GM21619 (cell line): Measurements from ENCODE around the gene PPP4C.

Experiments
- ATAC-seq: cut with Tn5 transposase; IDR thresholded peaks from one replicate; pipeline ENCODE4 v1.9.1; 2021; ENCODE audit not compliant: unreplicated experiment

The PPP4C gene

DNA sequence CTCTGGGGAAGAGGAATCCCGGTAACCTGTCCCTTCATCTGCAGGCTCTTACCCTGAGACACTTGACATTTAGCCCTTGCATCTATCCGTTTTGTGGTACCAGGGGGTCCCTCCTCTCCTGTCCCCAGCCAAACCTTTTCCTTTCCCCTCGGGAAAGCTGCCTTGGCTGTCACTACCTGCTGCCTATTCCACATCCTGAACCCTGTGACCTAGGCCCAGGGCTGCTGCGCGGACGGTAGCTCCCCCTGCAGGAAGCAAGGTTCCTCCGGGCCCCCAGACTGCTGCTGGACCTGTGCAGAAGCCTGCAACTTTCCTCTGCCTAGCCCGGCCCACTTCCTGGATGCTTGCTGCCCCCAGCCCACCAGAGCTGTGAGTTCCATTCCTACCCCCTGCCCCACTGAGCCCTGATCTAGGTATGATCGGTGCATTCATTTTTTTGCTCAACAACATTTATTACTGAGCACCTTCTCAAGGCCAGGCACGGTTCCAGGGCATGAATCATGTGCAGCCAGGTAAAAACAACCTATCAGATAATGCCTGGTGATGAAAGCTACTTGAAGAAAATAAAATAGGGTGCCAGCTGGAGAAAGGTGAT, 20.7 kb upstream of the PPP4C start:
- ATAC-seq, result no peak

DNA sequence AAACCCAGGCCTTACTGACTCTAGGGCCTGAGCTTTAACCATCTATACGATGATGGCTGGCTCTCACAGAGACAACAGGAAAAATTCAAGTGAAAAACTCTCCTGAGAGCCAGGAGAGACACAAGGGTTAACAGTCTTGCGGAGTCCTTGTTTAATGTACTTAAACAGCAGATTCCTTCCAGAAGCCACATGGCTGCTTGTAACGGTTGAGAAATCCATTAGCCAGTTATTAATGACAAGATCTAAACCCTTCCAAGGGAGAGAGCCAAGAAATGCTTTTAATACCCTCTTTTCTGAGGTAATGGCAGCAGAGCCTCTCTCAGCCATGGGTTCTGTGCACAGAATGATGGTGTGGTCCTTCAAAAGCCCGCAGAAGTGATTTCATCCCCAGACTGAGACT, 15.4 kb upstream of the PPP4C start:
- no peak for ATAC-seq

DNA sequence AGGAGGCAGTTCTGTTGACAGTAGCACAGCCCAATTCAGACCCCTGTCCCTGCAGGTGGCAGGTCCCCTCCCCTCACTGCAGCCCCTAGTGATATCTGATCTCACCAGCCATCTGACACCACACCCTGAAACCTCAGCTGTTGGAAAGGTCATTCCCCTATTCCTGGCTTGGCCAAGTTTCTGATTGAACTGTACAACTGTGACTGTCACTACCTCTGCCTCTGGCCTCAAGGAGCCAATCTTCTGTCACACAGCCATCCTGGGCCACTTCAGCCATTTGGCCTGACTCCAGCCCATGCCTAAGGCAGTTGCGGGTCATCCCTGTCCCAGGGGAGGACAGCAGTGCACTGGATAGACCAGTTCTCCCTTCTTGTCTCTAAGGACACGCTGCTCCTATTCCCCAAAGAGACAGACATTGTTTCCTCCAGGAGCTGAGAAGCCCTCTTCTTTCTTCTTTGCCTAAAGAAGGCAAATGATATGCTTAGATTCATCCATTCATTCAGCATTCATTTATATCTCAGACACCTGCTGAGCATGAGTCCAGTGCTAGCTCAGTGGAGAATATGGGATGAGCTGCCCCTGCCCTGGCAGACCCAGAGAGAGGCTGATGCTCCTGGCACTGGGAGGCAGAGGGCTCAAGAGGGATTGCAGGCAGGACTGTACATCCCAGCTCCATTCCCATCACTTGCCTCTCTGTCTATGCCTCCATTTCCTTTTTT, 14.8 kb upstream of the PPP4C start:
- ATAC-seq, result no peak

DNA sequence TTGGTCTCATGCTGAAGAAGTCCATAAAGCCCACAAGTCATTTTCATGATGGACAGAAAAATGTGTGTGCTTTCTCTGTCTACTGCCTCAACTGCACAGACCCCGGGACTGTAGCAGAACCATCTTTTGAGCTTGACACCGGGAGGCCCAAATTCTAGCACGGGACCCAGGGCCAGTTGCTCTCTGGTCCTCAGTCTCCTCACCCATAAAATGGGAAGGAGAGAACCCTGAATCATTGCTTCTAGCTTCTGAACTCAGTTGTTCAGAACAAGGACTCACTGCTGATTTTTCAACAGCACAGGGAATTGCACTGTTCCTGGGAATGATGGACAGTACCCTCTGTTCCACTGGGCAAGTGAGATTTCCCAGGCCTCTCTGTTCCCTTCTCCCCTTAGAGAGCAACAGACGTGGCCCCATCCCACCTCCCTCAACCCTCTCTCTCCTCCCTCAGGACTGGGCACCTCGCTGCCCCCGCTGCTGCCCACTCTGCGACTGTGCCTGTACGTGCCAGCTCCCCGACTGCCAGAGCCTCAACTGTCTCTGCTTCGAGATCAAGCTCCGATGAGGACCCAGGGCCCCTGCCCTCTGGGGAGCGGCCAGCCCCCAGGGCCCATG, 12.4 kb upstream of the PPP4C start:
- no peak for ATAC-seq

DNA sequence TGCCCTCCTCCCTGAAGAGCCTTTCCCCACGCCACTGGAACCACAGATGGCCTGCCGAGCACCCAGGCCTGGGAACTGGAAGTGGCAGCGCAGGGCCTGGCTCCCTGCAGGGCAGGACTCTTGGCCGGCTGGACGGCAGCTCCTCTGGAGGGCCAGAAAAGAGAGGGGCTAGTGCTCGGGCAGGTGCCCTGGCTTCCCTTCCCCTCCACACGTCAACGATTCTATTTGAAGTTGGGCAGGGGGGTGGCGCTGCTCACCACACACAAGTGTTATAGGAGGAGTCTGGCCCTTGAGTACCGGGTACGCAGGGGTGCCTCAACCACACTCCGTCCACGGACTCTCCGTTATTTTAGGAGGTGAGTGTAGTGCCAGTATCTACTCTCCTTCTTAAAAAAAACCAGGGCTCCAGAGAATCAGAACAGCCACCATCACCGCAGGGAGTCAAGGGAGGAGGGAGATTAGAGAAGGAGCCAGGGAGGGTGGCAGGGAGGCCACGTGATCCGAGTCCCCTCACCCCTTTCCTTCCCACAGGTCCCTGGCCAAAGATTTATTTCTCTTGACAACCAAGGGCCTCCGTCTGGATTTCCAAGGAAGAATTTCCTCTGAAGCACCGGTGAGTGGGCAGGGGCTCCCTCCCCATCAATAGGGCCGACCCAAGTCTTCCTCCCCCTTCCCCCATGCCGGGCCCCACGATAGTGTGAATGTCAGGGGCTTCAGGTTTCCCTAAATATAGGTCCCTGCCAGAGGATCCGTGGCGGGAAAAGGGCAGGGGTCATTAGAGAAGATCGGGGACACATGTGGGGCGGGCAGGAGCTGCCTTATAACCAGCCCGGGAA, 11.7 kb upstream of the PPP4C start:
- ATAC-seq, result no peak

DNA sequence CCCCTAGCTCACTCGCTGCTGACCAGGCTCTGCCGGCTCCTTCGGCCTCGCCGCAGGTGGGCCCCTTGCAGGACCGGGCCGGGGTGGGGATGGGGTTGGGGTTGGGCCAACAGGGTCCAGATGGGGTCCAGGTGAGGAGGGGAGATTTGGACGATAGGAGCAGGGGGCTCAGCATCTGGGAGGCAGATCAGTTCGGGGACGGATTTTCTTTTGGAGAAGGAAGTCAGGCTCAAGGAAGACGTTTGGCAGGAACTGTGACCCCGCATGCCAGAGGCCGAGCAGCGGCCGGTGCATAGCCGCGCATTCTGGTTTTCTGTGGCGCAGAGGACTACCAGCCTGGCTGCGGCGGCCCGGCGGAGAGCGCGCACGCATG, 11.1 kb upstream of the PPP4C start:
- no peak for ATAC-seq

DNA sequence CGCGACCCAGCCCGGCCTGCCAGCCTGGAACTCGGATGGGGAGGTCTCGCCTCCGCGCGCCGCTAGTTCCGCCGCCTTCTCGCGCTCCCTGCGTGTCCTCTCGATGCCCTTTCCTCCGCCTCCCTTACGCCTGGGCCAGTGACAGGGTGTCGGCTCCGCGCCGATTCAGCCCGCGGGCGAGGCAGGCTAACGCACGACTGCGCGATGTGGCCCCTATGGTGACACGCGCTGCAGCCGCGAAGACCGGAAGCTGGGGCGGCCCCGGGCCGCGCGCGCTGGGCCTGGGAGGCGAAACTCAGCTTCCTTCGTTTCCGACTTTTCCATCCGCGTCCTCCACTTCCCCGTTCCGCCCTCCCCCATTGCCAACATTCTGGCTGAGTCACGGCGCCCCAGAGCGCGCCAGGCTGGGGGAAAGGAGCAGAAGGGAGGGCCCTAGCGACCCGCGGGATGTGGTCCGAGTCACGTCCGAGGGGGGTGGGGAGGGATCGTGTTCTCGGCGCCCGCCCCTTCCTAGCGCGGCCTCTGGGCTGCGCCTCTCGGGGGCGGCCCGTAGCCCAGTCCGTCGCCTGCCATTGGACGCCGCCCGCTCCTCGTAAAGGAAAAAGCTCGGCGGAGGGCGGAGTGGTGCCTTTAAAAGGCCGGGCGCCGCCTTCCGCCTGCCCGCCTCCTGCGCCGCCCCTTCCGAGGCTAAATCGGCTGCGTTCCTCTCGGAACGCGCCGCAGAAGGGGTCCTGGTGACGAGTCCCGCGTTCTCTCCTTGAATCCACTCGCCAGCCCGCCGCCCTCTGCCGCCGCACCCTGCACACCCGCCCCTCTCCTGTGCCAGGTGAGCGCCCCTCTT, 10.5 kb upstream of the PPP4C start, which contains the start of gene ALDOA:
ALDOA (plus strand) TSS at position 659 of the 841 bp plus-strand sequence. CDS start 1,138 bp downstream, outside the sequence.
- ATAC-seq, result peak; percentile 66

DNA sequence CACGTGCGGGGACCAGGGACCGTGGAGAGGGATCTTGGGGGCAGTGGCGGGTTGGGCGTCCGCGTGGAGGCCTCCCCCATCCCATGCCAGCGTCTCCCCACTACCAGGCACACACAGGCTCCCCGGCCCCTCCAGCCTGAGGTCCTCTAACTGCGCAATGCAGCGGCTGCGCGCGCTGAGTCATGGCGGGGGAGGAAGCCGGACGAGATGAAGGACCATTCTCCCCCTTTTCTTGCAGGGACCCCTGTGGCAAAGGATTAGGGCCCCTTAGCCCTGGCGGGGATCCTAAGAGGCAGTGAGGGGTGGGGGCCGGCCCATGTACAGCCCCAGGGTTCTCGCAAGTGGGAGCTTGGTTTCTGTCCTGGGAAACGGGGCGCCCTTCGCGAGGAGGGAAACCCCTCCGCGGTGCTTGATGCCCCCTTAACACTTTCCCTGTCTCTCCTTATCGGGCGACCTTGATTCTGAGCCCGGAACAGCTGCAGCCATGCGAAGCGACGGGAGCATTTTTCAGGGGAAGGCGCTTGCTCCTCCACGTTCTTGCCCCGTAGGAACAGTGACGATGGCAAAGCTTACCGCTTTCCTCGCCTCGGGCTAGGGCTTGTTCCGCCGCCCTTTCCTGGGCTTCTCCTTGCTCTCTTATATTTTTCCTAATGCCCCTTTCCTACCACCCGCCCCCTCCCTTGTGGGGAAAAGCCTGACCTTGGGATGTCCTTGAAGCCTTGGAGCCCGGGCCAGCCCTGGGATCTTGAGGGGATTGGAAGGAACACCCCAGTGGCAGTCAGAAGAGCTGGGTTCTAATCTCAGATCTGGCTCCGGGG, 9.6 kb upstream of the PPP4C start:
- ATAC-seq, result no peak

DNA sequence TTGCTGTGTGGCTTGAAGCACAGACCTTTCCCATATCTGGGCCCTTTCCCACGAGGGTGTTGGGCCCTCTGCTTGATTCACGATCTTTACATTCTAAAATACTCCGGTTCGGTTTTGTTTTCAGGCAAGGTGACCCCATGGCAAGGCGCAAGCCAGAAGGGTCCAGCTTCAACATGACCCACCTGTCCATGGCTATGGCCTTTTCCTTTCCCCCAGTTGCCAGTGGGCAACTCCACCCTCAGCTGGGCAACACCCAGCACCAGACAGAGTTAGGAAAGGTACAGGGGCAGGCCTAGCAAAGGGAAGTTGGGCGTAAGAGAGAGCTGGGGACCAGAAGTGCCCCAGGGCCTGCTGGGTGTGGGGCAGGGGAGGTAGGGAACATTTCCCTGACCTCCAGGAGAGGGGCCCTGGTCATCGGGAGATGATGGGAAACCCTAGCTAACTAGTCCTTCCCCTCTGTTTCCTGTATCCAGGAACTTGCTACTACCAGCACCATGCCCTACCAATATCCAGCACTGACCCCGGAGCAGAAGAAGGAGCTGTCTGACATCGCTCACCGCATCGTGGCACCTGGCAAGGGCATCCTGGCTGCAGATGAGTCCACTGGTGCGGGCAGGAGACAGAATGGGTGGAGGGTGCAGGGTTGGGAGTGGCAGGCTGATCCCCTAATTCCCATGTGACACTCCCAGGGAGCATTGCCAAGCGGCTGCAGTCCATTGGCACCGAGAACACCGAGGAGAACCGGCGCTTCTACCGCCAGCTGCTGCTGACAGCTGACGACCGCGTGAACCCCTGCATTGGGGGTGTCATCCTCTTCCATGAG, 8.8 kb upstream of the PPP4C start:
- ATAC-seq, result no peak

DNA sequence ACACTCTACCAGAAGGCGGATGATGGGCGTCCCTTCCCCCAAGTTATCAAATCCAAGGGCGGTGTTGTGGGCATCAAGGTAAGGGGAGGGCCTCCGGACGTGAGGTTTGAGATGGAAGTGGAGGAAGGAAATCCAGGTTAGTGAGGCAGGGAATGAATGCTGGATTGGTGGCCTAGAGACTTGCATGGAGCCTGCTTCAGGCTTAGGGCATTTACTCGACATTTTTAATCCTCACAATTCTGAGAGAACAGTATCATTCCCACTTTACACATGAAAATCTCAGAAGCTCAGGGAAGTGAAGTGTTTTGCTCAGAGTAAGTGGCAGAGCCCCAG, 8.2 kb upstream of the PPP4C start:
- ATAC-seq, result no peak

DNA sequence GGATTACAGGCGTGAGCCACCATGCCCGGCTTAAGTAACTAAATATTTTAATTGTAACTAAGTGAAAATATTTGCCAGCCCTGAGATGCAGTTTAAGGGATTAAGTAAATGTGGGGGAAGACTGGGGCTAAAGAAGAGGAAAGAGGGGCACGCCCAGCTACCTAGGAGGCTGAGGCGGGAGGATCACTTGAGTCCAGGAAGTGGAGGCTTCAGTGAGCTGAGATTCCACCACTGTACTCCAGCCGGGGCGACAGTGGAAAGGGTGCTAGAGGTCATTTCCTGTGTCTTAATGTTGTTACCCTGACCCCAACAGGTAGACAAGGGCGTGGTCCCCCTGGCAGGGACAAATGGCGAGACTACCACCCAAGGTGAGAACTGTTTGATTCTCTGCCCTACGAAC, 7.5 kb upstream of the PPP4C start:
- ATAC-seq, result no peak

DNA sequence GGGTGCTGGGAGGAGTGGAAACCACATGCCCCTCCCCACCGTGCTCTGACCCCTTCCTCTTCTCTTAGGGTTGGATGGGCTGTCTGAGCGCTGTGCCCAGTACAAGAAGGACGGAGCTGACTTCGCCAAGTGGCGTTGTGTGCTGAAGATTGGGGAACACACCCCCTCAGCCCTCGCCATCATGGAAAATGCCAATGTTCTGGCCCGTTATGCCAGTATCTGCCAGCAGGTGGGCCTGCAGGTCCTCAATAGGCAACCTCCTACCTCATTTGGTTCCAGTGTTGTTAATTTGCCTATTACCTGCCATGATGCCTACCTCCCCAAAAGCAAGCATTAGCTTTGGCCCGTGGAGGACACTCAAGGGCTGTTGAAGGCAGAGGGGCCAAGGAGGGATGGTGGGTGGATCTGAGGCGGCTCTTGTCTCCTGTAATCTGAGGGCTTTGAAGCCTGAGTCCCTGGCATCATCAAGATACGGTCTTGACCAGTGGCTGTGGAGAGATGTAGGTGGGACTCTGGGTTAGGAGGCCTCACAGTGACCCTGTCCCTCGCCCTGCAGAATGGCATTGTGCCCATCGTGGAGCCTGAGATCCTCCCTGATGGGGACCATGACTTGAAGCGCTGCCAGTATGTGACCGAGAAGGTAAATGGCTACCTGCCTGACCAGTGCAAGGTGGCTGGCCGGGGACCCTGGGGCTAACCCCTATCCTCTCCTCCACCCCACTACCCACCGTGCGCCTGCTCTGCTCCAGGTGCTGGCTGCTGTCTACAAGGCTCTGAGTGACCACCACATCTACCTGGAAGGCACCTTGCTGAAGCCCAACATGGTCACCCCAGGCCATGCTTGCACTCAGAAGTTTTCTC, 6.8 kb upstream of the PPP4C start:
- no peak for ATAC-seq

DNA sequence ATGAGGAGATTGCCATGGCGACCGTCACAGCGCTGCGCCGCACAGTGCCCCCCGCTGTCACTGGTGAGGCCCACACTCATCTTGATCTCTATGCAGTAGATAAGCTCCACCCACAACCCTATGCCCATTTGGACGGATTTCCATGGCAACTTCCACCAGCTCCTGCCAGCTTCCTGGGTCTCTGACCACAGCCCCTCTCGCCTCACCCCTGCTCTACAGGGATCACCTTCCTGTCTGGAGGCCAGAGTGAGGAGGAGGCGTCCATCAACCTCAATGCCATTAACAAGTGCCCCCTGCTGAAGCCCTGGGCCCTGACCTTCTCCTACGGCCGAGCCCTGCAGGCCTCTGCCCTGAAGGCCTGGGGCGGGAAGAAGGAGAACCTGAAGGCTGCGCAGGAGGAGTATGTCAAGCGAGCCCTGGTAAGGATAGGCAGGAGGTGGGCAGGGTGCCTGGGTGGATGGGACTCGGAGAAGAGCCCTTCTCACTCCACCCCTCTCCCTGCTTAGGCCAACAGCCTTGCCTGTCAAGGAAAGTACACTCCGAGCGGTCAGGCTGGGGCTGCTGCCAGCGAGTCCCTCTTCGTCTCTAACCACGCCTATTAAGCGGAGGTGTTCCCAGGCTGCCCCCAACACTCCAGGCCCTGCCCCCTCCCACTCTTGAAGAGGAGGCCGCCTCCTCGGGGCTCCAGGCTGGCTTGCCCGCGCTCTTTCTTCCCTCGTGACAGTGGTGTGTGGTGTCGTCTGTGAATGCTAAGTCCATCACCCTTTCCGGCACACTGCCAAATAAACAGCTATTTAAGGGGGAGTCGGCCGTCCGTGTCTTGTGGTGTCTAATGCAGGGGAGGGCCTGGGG, 6.0 kb upstream of the PPP4C start:
- no peak for ATAC-seq

DNA sequence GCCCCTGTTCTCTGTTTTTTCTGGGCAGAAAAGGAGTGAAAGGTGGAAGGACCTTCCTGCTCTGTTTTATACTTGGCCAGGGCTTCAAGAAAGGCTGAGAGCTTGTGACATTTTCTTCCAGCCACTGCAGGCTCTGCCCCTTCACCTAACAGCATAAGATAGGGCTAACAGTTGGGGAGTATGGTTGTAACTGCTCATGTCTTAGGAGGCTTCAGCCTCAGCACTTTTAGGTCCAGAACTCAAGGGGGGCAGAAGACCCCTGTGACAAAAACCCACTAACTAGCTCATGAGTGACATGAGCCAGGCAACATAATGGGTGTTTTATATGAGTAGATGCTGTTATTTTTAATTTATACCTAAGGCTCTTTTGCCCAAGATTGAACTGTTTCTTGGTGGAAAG, 5.3 kb upstream of the PPP4C start:
- ATAC-seq, result no peak

DNA sequence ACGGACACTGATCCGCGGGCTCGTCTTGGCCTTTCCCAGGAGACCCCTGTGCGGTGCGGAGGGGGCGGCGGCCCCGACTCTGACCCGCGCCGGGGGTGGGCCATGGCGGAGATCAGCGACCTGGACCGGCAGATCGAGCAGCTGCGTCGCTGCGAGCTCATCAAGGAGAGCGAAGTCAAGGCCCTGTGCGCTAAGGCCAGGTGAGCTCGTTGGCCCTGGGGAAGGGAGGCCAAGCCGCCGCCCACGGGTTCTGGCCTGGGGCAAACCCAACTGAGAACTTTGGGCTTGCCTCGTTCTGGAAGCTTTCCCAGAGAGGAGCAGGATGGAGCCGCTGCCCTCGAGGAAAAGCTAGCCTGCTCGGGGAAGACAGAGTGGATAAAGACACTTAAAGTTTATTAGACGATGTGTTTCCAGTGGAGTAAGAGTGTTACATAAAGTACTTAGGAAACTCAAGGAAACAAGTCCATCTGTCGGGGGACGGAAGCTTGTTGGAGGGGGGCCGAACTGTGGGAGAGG, 540 bp downstream of the PPP4C start:
- ATAC-seq, result peak; percentile 33

DNA sequence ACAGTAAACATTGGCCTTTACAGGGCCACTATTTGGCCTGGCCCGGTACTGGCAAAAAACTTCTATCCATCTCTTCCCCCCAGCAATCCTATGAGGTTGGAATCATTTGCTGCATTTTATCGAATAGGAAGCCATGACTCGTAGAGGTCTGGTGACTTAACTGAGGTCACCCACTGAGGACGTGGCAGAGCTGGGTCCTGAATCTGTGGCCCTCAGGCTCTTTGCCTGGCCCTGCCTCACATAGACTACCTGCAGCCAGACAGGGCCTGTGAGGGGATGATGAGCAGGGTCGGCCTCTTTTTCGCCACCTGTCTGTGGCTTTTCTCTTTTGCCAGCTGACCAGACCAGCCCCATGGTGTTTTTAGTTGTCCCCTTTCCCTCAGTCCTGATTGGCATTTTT, 1.9 kb downstream of the PPP4C start:
- ATAC-seq, result no peak

DNA sequence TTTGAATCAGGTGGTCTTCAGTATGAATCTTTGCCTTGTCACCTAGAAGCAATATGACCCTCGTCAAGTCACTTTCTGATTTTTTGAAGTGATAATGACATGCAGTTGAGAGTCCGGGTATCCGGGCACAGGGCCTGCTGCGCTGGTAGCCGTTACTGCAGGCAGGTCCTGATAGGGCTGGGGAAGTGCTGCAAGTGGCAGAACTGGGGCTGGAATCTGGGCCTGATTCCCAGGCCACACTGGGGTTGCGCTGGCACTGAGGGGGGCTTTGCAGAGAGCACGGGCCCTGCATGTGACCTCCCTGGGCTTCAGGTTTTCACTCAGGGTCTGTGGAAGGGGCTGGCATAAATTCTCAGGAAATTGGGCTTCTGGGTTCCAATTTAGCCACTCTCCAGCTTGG, 3.0 kb downstream of the PPP4C start:
- ATAC-seq, result no peak
